Common myeloid progenitor, CD34-positive (primary cell): ENCODE data around the gene STPG3.

ENCODE experiments used
- CTCF ChIA-PET: fragments of 350-600 bp; sonication (Branson Sonifier 250); formaldehyde crosslinking; loops from one replicate; lab custom pipeline; 2021; ENCODE audit warnings: antibody characterized with exemption; lab: Charles Lee
- POLR2A ChIA-PET: fragments of 350-600 bp; sonication (Branson Sonifier 250); formaldehyde crosslinking; loops from one replicate; lab custom pipeline; 2021; ENCODE audit warnings: antibody characterized with exemption; lab: Charles Lee
- DNase-seq, 3 donors: peaks; one replicate each; pipeline versions ENCODE4 v3.0.0 to v3.0.0-alpha.2; 2013
- H3K27ac ChIP-seq, 2 experiments: 1 replicate in 1 of 2; 2 replicates in 1 of 2; pipeline ENCODE4 v1.7.0; 2013; ENCODE audit warnings: inconsistent platforms in 2 of 2, low read length in 2 of 2, mild to moderate bottlenecking in 2 of 2, low read depth in 1 of 2, moderate library complexity in 1 of 2; ENCODE audit not compliant: severe bottlenecking in 2 of 2, insufficient read depth in 1 of 2, poor library complexity in 1 of 2
- H3K27me3 ChIP-seq, 5 experiments: replicated peaks in 2 of 5; 1 replicate in 3 of 5; 2 replicates in 2 of 5; pipeline versions ENCODE4 v1.6.1 to v1.7.0; 2013; ENCODE audit warnings: low read length in 4 of 5, mild to moderate bottlenecking in 2 of 5, moderate library complexity in 2 of 5, inconsistent platforms in 1 of 5; ENCODE audit not compliant: insufficient read depth in 5 of 5, control insufficient read depth in 4 of 5
- H3K36me3 ChIP-seq, 4 experiments: 1 replicate in 2 of 4; 2 replicates in 2 of 4; pipeline versions ENCODE4 v1.6.1 to v1.7.0; 2013; ENCODE audit warnings: low read length in 3 of 4, control low read depth in 1 of 4, mild to moderate bottlenecking in 1 of 4; ENCODE audit not compliant: control insufficient read depth in 4 of 4, insufficient read depth in 4 of 4
- H3K4me1 ChIP-seq, 4 experiments: 1 replicate in 3 of 4; 2 replicates in 1 of 4; pipeline versions ENCODE4 v1.6.1 to v1.7.1; 2013; ENCODE audit warnings: low read length in 3 of 4, mild to moderate bottlenecking in 3 of 4, control low read depth in 1 of 4, inconsistent platforms in 1 of 4, moderate library complexity in 1 of 4; ENCODE audit not compliant: control insufficient read depth in 4 of 4, insufficient read depth in 4 of 4; ENCODE audit errors: control extremely low read depth in 1 of 4
- H3K4me3 ChIP-seq, 7 experiments: 1 replicate in 4 of 7; 2 replicates in 3 of 7; pipeline versions ENCODE4 v1.5.1 to v1.7.0; 2013; ENCODE audit warnings: mild to moderate bottlenecking in 7 of 7, low read length in 6 of 7, moderate library complexity in 6 of 7, inconsistent platforms in 2 of 7, low read depth in 2 of 7, control low read depth in 1 of 7; ENCODE audit not compliant: insufficient read depth in 4 of 7, control insufficient read depth in 1 of 7; ENCODE audit errors: extremely low read depth in 1 of 7
- H3K9me3 ChIP-seq, 5 experiments: 1 replicate in 4 of 5; 2 replicates in 1 of 5; pipeline versions ENCODE4 v1.6.1 to v1.7.1; 2013; ENCODE audit warnings: low read length in 4 of 5, mild to moderate bottlenecking in 2 of 5, inconsistent platforms in 1 of 5, low read depth in 1 of 5, moderate library complexity in 1 of 5; ENCODE audit not compliant: control insufficient read depth in 4 of 5, insufficient read depth in 2 of 5; ENCODE audit errors: control extremely low read depth in 1 of 5
- WGBS: methylation state at CpG from one replicate; pipeline ENCODE4 v1.1.5; 2013; ENCODE audit not compliant: insufficient coverage; 5-methylcytosine and 5-hydroxymethylcytosine counted together

STPG3 gene

GRCh38 chr9:137294681-137295237, 43.7 kb downstream of the STPG3 start:
- Histone ChIP-seq H3K27ac (no peak overlapping the region), H3K27me3 (peaks cover 0 to 14% (median 0%) of the 10 kb centered on the region in 5 experiments), H3K4me3 (peak overlapping the region in 4 of 7 experiments; percentile 38 to 69 (median 55)), H3K36me3 (no peaks in the 10 kb centered on the region), H3K4me1 (peaks cover 0 to 26% (median 23%) of the 10 kb centered on the region in 4 experiments), H3K9me3 (no peaks in the 10 kb centered on the region)
- DNase-seq = peak in 2 of 3 donors; percentile 58 to 65
- 9% methylated on average over 34 of the region's 35 CpGs for WGBS
- ChIA-PET POLR2A (interaction anchor here (1.5 to 1.6 kb wide), 2 partner anchors 18 to 26 kb away, joined by 3 to 4 read pairs; partner anchors contain the start of gene TOR4A), CTCF (interaction anchor here (1.1 to 1.4 kb wide), 2 partner anchors 95 to 214 kb away, joined by 3 read pairs; no protein-coding TSS in a partner anchor)

GRCh38 chr9:137295238-137295811, 44.2 kb downstream of the STPG3 start:
- Histone ChIP-seq H3K36me3 (no peaks in the 10 kb centered on the region), H3K4me1 (peaks cover 2 to 30% (median 28%) of the 10 kb centered on the region in 4 experiments), H3K27me3 (peaks cover 0 to 14% (median 0%) of the 10 kb centered on the region in 5 experiments), H3K4me3 (peak overlapping the region; percentile 23 to 69 (median 56)), H3K9me3 (no peaks in the 10 kb centered on the region), H3K27ac (no peak overlapping the region)
- POLR2A ChIA-PET = interaction anchor here (1.6 kb wide), 1 partner anchor 18 kb away, joined by 3 read pairs; the partner anchor contains the start of gene TOR4A
- CTCF ChIA-PET = no interaction called here
- WGBS = 0% methylated on average over 62 of the region's 76 CpGs
- peak in 2 of 3 donors; percentile 64 to 70 for DNase-seq

- Histone ChIP-seq H3K36me3 (no peaks in the 10 kb centered on the region), H3K27ac (no peak overlapping the region), H3K4me3 (peak overlapping the region; percentile 23 to 69 (median 56)), H3K9me3 (no peaks in the 10 kb centered on the region), H3K4me1 (peaks cover 5 to 36% (median 35%) of the 10 kb centered on the region in 4 experiments), H3K27me3 (peaks cover 0 to 14% (median 0%) of the 10 kb centered on the region in 5 experiments)
- no peak for DNase-seq
- ChIA-PET POLR2A (no interaction called here), CTCF (interaction anchor here (1.3 to 1.5 kb wide), 3 partner anchors 21 to 146 kb away, joined by 4 to 6 read pairs (median 5); no protein-coding TSS in a partner anchor)
- 22% methylated on average over 59 of the region's 78 CpGs for WGBS
These were observed 45.0 kb downstream of the STPG3 start for GRCh38 chr9:137295849-137296669.

GRCh38 chr9:137296670-137297664, 45.9 kb downstream of the STPG3 start:
- Histone ChIP-seq H3K36me3 (no peaks in the 10 kb centered on the region), H3K27me3 (peaks cover 0 to 17% (median 3%) of the 10 kb centered on the region in 5 experiments), H3K4me3 (no peak overlapping the region), H3K4me1 (peaks cover 5 to 42% (median 42%) of the 10 kb centered on the region in 4 experiments), H3K9me3 (no peaks in the 10 kb centered on the region), H3K27ac (no peak overlapping the region)
- 66% methylated on average over 11 of the region's 24 CpGs for WGBS
- ChIA-PET POLR2A (no interaction called here), CTCF (interaction anchor here (1.3 to 1.5 kb wide), 3 partner anchors 20 to 145 kb away, joined by 4 to 6 read pairs (median 5); no protein-coding TSS in a partner anchor)
- peak in 1 of 3 donors; percentile 61 for DNase-seq

- H3K4me3 ChIP-seq = no peak overlapping the region
- ChIA-PET CTCF (interaction anchor here (1.5 to 1.6 kb wide), 2 partner anchors 11 to 24 kb away, joined by 4 to 6 read pairs; no protein-coding TSS in a partner anchor), POLR2A (no interaction called here)
- no peak for DNase-seq
- H3K4me1 ChIP-seq = peaks cover 5 to 48% (median 47%) of the 10 kb centered on the region in 4 experiments
- no peak overlapping the region for H3K27ac ChIP-seq
- no peaks in the 10 kb centered on the region for H3K36me3 ChIP-seq
- H3K9me3 ChIP-seq = no peaks in the 10 kb centered on the region
- WGBS = 88% methylated on average over 7 of the region's 7 CpGs
- peaks cover 0 to 17% (median 3%) of the 10 kb centered on the region in 5 experiments for H3K27me3 ChIP-seq
These were observed 46.9 kb downstream of the STPG3 start for GRCh38 chr9:137297966-137298365.
